ENCODE results near the gene AQR.

Gene AQR

GRCh38 chr15:34969340-34970097 is at the start of gene AQR:
AQR (minus strand) TSS chr15:34969742; CDS start chr15:34969613, 129 bp downstream.
- Histone ChIP-seq H3K4me3 (ENCODE audit: low read length) (peak within 1 kb of the TSS; percentile 97), H3K4me1 (ENCODE audit: insufficient read depth, low read length) (no peaks in the 10 kb centered on the region), H3K9ac (ENCODE audit: low read depth, low read length) (peak within 1 kb of the TSS; percentile 98), H3K9me3 (ENCODE audit: insufficient read depth, low read depth, low read length) (no peaks in the 10 kb centered on the region), H3K27ac (ENCODE audit: low read length) (peak within 1 kb of the TSS; percentile 63), H3K36me3 (ENCODE audit: insufficient read depth, low read depth, low read length) (peaks cover 5% of the 10 kb centered on the region), H3K27me3 (ENCODE audit: insufficient read depth, low read length) (no peaks in the 10 kb centered on the region)

- no peaks in the 10 kb centered on the region for H3K36me3 ChIP-seq (ENCODE audit: insufficient read depth, low read depth, low read length)
- peaks cover 10% of the 10 kb centered on the region; the same call in 1 of the 2 replicates for H3K4me1 ChIP-seq (ENCODE audit: insufficient read depth, low read length)
- no peak overlapping the region for H3K4me3 ChIP-seq (ENCODE audit: low read length)
- H3K9me3 ChIP-seq (ENCODE audit: insufficient read depth, low read depth, low read length), result no peaks in the 10 kb centered on the region
- H3K27me3 ChIP-seq (ENCODE audit: insufficient read depth, low read length), result no peaks in the 10 kb centered on the region
- H3K9ac ChIP-seq (ENCODE audit: low read depth, low read length), result no peak overlapping the region
- no peak overlapping the region for H3K27ac ChIP-seq (ENCODE audit: low read length)
These were observed 44.7 kb upstream of the AQR start for GRCh38 chr15:35014241-35014640.

GRCh38 chr15:35013370-35013769 is 43.8 kb upstream of the AQR start:
- H3K4me1 ChIP-seq (ENCODE audit: insufficient read depth, low read length), result peaks cover 6% of the 10 kb centered on the region; the same call in 1 of the 2 replicates
- no peak overlapping the region for H3K9ac ChIP-seq (ENCODE audit: low read depth, low read length)
- no peaks in the 10 kb centered on the region for H3K36me3 ChIP-seq (ENCODE audit: insufficient read depth, low read depth, low read length)
- no peak overlapping the region for H3K27ac ChIP-seq (ENCODE audit: low read length)
- no peak overlapping the region for H3K4me3 ChIP-seq (ENCODE audit: low read length)
- no peaks in the 10 kb centered on the region for H3K9me3 ChIP-seq (ENCODE audit: insufficient read depth, low read depth, low read length)
- no peaks in the 10 kb centered on the region for H3K27me3 ChIP-seq (ENCODE audit: insufficient read depth, low read length)

- no peaks in the 10 kb centered on the region for H3K4me1 ChIP-seq (ENCODE audit: insufficient read depth, low read length)
- no peaks in the 10 kb centered on the region for H3K9me3 ChIP-seq (ENCODE audit: insufficient read depth, low read depth, low read length)
- no peak overlapping the region for H3K27ac ChIP-seq (ENCODE audit: low read length)
- H3K27me3 ChIP-seq (ENCODE audit: insufficient read depth, low read length), result no peaks in the 10 kb centered on the region
- H3K36me3 ChIP-seq (ENCODE audit: insufficient read depth, low read depth, low read length), result no peaks in the 10 kb centered on the region
- no peak overlapping the region for H3K4me3 ChIP-seq (ENCODE audit: low read length)
- no peak overlapping the region for H3K9ac ChIP-seq (ENCODE audit: low read depth, low read length)
These were observed 37.9 kb upstream of the AQR start for GRCh38 chr15:35007397-35007796.

DNA sequence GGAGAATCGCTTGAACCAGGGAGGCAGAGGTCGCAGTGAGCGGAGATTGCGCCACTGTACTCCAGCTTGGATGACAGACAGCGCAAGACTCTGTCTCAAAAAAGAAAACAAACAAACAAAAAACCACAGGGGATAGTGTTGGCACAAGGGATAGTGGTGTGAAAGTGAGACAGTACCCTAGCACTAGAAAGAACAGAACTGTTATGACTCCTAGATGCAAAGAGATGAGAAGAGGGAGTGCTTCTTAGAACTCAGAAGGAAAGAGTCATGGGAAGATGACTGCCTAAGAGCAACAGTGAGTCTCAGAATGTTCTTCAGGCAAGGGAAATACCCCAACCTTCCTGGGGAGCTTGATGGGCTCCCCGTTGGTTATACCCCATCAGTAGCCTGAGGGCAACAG is 36.4 kb upstream of the AQR start:
- Histone ChIP-seq H3K4me3 (ENCODE audit: low read length) (no peak overlapping the region), H3K27me3 (ENCODE audit: insufficient read depth, low read length) (no peaks in the 10 kb centered on the region), H3K9me3 (ENCODE audit: insufficient read depth, low read depth, low read length) (no peaks in the 10 kb centered on the region), H3K27ac (ENCODE audit: low read length) (no peak overlapping the region), H3K4me1 (ENCODE audit: insufficient read depth, low read length) (no peaks in the 10 kb centered on the region), H3K36me3 (ENCODE audit: insufficient read depth, low read depth, low read length) (no peaks in the 10 kb centered on the region), H3K9ac (ENCODE audit: low read depth, low read length) (no peak overlapping the region)

DNA sequence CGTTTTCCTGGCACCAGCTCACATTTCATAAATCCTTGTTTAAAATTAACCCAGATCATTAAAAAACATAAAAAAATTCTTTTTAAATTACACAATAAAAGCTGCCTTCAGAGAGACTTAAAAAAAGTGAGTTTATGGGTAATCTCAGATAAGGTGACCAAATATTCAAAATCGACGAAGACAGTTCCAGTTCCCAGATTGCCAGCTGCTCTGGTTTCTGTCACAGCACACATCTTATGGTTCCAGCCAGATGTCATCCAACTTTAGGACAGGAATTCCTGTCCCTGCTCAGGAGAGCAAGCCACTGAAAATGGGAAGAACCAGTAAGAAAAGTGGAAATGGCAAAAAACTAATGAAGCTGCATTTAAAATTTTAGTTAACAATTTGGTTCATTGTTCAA is 34.4 kb upstream of the AQR start:
- Histone ChIP-seq H3K27me3 (ENCODE audit: insufficient read depth, low read length) (no peaks in the 10 kb centered on the region), H3K9ac (ENCODE audit: low read depth, low read length) (no peak overlapping the region), H3K9me3 (ENCODE audit: insufficient read depth, low read depth, low read length) (no peaks in the 10 kb centered on the region), H3K4me3 (ENCODE audit: low read length) (no peak overlapping the region), H3K36me3 (ENCODE audit: insufficient read depth, low read depth, low read length) (no peaks in the 10 kb centered on the region), H3K4me1 (ENCODE audit: insufficient read depth, low read length) (no peaks in the 10 kb centered on the region), H3K27ac (ENCODE audit: low read length) (no peak overlapping the region)

DNA sequence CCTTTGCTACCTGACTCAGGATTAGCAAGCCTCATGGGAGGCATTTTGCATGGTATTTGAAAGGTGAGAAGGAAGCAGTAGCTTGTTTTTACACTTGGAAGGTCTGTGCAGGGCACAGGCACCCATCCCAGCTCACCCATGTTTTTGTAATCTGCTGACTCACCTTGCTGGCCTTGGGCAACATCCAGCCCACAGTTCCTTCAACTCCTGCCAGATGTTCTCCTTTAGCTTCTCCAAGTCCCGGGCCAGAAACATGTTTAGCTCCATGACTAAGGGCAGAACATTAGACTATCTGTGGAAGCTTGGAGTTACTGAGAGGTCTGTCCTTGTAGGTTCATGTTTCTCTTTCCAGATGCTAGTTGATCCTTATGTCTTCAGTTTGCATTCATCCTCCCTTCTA is 31.0 kb upstream of the AQR start:
- H3K4me3 ChIP-seq (ENCODE audit: low read length), result no peak overlapping the region
- no peak overlapping the region for H3K9ac ChIP-seq (ENCODE audit: low read depth, low read length)
- H3K9me3 ChIP-seq (ENCODE audit: insufficient read depth, low read depth, low read length), result no peaks in the 10 kb centered on the region
- no peaks in the 10 kb centered on the region for H3K27me3 ChIP-seq (ENCODE audit: insufficient read depth, low read length)
- H3K36me3 ChIP-seq (ENCODE audit: insufficient read depth, low read depth, low read length), result no peaks in the 10 kb centered on the region
- no peak overlapping the region for H3K27ac ChIP-seq (ENCODE audit: low read length)
- peaks cover 1% of the 10 kb centered on the region; the same call in 1 of the 2 replicates for H3K4me1 ChIP-seq (ENCODE audit: insufficient read depth, low read length)

- H3K9ac ChIP-seq (ENCODE audit: low read depth, low read length), result no peak overlapping the region
- H3K27me3 ChIP-seq (ENCODE audit: insufficient read depth, low read length), result no peaks in the 10 kb centered on the region
- no peaks in the 10 kb centered on the region for H3K9me3 ChIP-seq (ENCODE audit: insufficient read depth, low read depth, low read length)
- no peak overlapping the region for H3K27ac ChIP-seq (ENCODE audit: low read length)
- no peaks in the 10 kb centered on the region for H3K36me3 ChIP-seq (ENCODE audit: insufficient read depth, low read depth, low read length)
- H3K4me3 ChIP-seq (ENCODE audit: low read length), result no peak overlapping the region
- H3K4me1 ChIP-seq (ENCODE audit: insufficient read depth, low read length), result peaks cover 8% of the 10 kb centered on the region
These were observed 30.4 kb upstream of the AQR start for GRCh38 chr15:34999906-35000305.

DNA sequence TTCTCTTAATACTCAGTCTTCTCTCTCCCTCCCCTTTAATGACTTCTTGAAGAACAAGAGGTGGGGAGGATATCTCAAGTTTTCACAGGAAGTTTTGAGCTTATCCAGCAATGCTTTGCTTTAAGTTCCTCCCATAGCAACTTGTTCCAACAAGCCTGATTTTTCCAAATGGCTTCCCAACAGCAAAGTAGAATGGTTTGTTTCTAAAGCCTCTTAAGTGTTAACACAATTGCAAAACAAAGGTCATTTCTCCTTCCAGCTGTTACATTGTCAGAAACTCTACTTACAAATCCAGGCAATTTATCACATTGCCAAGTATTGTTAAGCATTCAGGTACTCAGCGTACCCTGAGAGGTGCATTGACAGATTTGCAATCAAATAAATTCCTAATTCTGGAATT is 25.4 kb upstream of the AQR start:
- no peak overlapping the region for H3K9ac ChIP-seq (ENCODE audit: low read depth, low read length)
- H3K4me1 ChIP-seq (ENCODE audit: insufficient read depth, low read length), result peaks cover 10% of the 10 kb centered on the region
- no peaks in the 10 kb centered on the region for H3K27me3 ChIP-seq (ENCODE audit: insufficient read depth, low read length)
- peak overlapping the region; percentile 70 for H3K27ac ChIP-seq (ENCODE audit: low read length)
- no peaks in the 10 kb centered on the region for H3K9me3 ChIP-seq (ENCODE audit: insufficient read depth, low read depth, low read length)
- H3K36me3 ChIP-seq (ENCODE audit: insufficient read depth, low read depth, low read length), result no peaks in the 10 kb centered on the region
- H3K4me3 ChIP-seq (ENCODE audit: low read length), result 0 out of 2 replicates have a peak overlapping the region, but pooled peaks have one; percentile 23

GRCh38 chr15:34993877-34994276 is 24.3 kb upstream of the AQR start:
- Histone ChIP-seq H3K36me3 (ENCODE audit: insufficient read depth, low read depth, low read length) (no peaks in the 10 kb centered on the region), H3K9me3 (ENCODE audit: insufficient read depth, low read depth, low read length) (no peaks in the 10 kb centered on the region), H3K4me1 (ENCODE audit: insufficient read depth, low read length) (peaks cover 11% of the 10 kb centered on the region), H3K27me3 (ENCODE audit: insufficient read depth, low read length) (no peaks in the 10 kb centered on the region), H3K9ac (ENCODE audit: low read depth, low read length) (no peak overlapping the region), H3K27ac (ENCODE audit: low read length) (no peak overlapping the region), H3K4me3 (ENCODE audit: low read length) (no peak overlapping the region)

GRCh38 chr15:34993412-34993811 is 23.9 kb upstream of the AQR start:
- Histone ChIP-seq H3K27ac (ENCODE audit: low read length) (no peak overlapping the region), H3K9ac (ENCODE audit: low read depth, low read length) (no peak overlapping the region), H3K27me3 (ENCODE audit: insufficient read depth, low read length) (no peaks in the 10 kb centered on the region), H3K36me3 (ENCODE audit: insufficient read depth, low read depth, low read length) (no peaks in the 10 kb centered on the region), H3K4me3 (ENCODE audit: low read length) (no peak overlapping the region), H3K9me3 (ENCODE audit: insufficient read depth, low read depth, low read length) (no peaks in the 10 kb centered on the region), H3K4me1 (ENCODE audit: insufficient read depth, low read length) (peaks cover 13% of the 10 kb centered on the region)

- peak within 1 kb of the TSS; percentile 93 for H3K4me3 ChIP-seq (ENCODE audit: low read length)
These were observed 18.7 kb upstream of the AQR start, which contains the start of gene ZNF770 for GRCh38 chr15:34988027-34988902. ZNF770 (minus strand) TSS chr15:34988287; CDS start chr15:34983434, 4,853 bp downstream.

More at GRCh38 chr15:34988027-34988902, 18.7 kb upstream of the AQR start, which contains the start of gene ZNF770:
- Histone ChIP-seq H3K9me3 (ENCODE audit: insufficient read depth, low read depth, low read length) (no peaks in the 10 kb centered on the region), H3K4me1 (ENCODE audit: insufficient read depth, low read length) (peaks cover 18% of the 10 kb centered on the region), H3K9ac (ENCODE audit: low read depth, low read length) (peak within 1 kb of the TSS; percentile 94), H3K27ac (ENCODE audit: low read length) (peak within 1 kb of the TSS; percentile 79), H3K27me3 (ENCODE audit: insufficient read depth, low read length) (no peaks in the 10 kb centered on the region), H3K36me3 (ENCODE audit: insufficient read depth, low read depth, low read length) (peaks cover 27% of the 10 kb centered on the region)
